Cardiac fibroblast (primary cell): ENCODE measurements around the gene TRPV6.

Source experiments
- DNase-seq, 2 donors: peaks; one replicate each; pipeline versions ENCODE4 v3.0.0 to v3.0.0-alpha.2; 2010; ENCODE audit warnings: low read depth in 2 of 2
- H3K4me3 ChIP-seq, 2 donors: replicated peaks in 1 of 2; 1 replicate in 1 of 2; 2 replicates in 1 of 2; pipeline ENCODE4 v1.5.1; 2011; ENCODE audit warnings: low read depth in 2 of 2, low read length in 2 of 2, mild to moderate bottlenecking in 2 of 2, moderate library complexity in 1 of 2
- CTCF ChIP-seq: IDR thresholded peaks from one replicate; pipeline ENCODE4 v1.5.1; 2011; ENCODE audit warnings: low read depth, mild to moderate bottlenecking, low read length, inconsistent platforms

TRPV6 gene

GRCh38 chr7:142874837-142875236 is 10.7 kb downstream of the TRPV6 start:
- DNase-seq: no peak
- no peak overlapping the region for H3K4me3 ChIP-seq
- TF ChIP-seq CTCF: no peak

- no peak for TF ChIP-seq CTCF
- no peak overlapping the region for H3K4me3 ChIP-seq
- DNase-seq: no peak
These were observed 11.1 kb downstream of the TRPV6 start for GRCh38 chr7:142874409-142874808.

GRCh38 chr7:142873871-142874270 is 11.7 kb downstream of the TRPV6 start:
- no peak for TF ChIP-seq CTCF
- no peak for DNase-seq
- no peak overlapping the region for H3K4me3 ChIP-seq

GRCh38 chr7:142873281-142873784 is 12.2 kb downstream of the TRPV6 start:
- peak; percentile 67 for TF ChIP-seq CTCF
- peak; percentile 6 to 11 for DNase-seq
- H3K4me3 ChIP-seq: no peak overlapping the region

GRCh38 chr7:142872106-142872675 is 13.4 kb downstream of the TRPV6 start:
- H3K4me3 ChIP-seq: no peak overlapping the region
- TF ChIP-seq CTCF: no peak
- DNase-seq: no peak

GRCh38 chr7:142871260-142872105 is 14.1 kb downstream of the TRPV6 start:
- no peak overlapping the region for H3K4me3 ChIP-seq
- DNase-seq: no peak
- no peak for TF ChIP-seq CTCF
